ENCODE results near the gene FERMT2. TPM values are rescaled to one million over a fixed set of nuclear protein-coding genes. Genes with fewer than 3 reads are reported as not detected.

FERMT2 gene
- total RNA-seq, 1 donor from 2014 or later, result 82.5 TPM

- H3K9me3 Mint-ChIP-seq, result no peaks in the 10 kb centered on the region
- no peaks in the 10 kb centered on the region for H3K27me3 Mint-ChIP-seq
- TF ChIP-seq, protein P1, sequence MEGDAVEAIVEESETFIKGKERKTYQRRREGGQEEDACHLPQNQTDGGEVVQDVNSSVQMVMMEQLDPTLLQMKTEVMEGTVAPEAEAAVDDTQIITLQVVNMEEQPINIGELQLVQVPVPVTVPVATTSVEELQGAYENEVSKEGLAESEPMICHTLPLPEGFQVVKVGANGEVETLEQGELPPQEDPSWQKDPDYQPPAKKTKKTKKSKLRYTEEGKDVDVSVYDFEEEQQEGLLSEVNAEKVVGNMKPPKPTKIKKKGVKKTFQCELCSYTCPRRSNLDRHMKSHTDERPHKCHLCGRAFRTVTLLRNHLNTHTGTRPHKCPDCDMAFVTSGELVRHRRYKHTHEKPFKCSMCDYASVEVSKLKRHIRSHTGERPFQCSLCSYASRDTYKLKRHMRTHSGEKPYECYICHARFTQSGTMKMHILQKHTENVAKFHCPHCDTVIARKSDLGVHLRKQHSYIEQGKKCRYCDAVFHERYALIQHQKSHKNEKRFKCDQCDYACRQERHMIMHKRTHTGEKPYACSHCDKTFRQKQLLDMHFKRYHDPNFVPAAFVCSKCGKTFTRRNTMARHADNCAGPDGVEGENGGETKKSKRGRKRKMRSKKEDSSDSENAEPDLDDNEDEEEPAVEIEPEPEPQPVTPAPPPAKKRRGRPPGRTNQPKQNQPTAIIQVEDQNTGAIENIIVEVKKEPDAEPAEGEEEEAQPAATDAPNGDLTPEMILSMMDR (conservative IDR thresholded peaks at IDR 0.05), result no peak
- H3K36me3 Mint-ChIP-seq, result no peaks in the 10 kb centered on the region
- no peak overlapping the region for H3K4me3 Mint-ChIP-seq
- DNase-seq (ENCODE audit: extremely low spot score, unreplicated experiment), result no peak
- H3K4me1 Mint-ChIP-seq (ENCODE audit: unreplicated experiment), result peaks cover 16% of the 10 kb centered on the region
- no peak overlapping the region for H3K27ac Mint-ChIP-seq
Measured at GRCh38 chr14:52840877-52841276, 110.0 kb downstream of the FERMT2 start.

GRCh38 chr14:52837451-52837850 is 113.4 kb downstream of the FERMT2 start:
- Mint-ChIP-seq H3K9me3 (no peaks in the 10 kb centered on the region), H3K4me1 (ENCODE audit: unreplicated experiment) (peaks cover 22% of the 10 kb centered on the region), H3K36me3 (no peaks in the 10 kb centered on the region), H3K27ac (no peak overlapping the region), H3K27me3 (peaks cover 3% of the 10 kb centered on the region), H3K4me3 (no peak overlapping the region)
- no peak for DNase-seq (ENCODE audit: extremely low spot score, unreplicated experiment)
- TF ChIP-seq, protein P1 (conservative IDR thresholded peaks at IDR 0.05), result no peak

- no peaks in the 10 kb centered on the region for H3K36me3 Mint-ChIP-seq
- no peaks in the 10 kb centered on the region for H3K9me3 Mint-ChIP-seq
- no peak overlapping the region for H3K27ac Mint-ChIP-seq
- H3K4me1 Mint-ChIP-seq (ENCODE audit: unreplicated experiment), result peaks cover 27% of the 10 kb centered on the region
- TF ChIP-seq, protein P1 (conservative IDR thresholded peaks at IDR 0.05), result no peak
- no peak for DNase-seq (ENCODE audit: extremely low spot score, unreplicated experiment)
- H3K27me3 Mint-ChIP-seq, result peaks cover 3% of the 10 kb centered on the region
- no peak overlapping the region for H3K4me3 Mint-ChIP-seq
Measured at GRCh38 chr14:52836063-52836462, 114.8 kb downstream of the FERMT2 start.

DNA sequence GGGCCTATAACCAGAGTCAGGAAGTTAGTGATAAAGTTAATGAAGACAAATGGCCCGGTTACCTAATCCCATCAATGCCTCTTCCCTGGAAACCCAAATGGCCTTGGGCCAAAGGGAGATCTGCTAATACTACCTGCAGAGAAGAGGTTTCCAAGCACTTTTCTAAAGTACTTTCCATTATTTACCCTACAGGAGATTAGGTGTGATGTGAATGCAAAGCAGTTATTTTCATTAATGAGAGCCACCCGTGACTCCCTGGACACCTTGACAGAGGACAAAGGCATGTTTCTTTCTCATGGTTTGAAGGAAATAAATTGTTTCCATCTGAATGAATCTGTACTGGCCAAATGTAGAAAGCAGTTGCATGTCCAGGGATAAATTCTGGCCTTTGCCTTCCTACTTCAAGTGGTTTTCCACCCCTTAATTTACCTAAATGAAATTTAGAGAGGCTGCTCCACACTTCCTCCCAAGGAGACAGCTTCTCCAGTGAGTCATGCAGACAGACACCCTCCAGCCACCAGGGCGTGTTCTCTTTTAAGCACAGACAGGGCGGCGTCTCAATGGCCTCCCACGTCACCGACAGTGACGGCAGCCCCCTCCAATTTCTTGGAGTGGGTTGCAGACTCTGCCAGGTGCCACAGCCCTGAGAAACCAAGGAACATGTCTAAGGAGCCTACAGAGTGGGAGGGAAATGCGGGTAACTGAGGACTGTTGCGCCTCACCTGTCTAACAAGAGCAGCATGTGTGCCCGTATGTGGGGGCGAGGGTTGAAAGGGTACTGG is 115.5 kb downstream of the FERMT2 start:
- DNase-seq (ENCODE audit: extremely low spot score, unreplicated experiment), result no peak
- H3K9me3 Mint-ChIP-seq, result no peaks in the 10 kb centered on the region
- peak overlapping the region; percentile 87 for H3K27ac Mint-ChIP-seq
- peaks cover 32% of the 10 kb centered on the region for H3K4me1 Mint-ChIP-seq (ENCODE audit: unreplicated experiment)
- peak overlapping the region; percentile 73 for H3K4me3 Mint-ChIP-seq
- TF ChIP-seq, protein P1 (conservative IDR thresholded peaks at IDR 0.05), result no peak
- H3K36me3 Mint-ChIP-seq, result no peaks in the 10 kb centered on the region
- peaks cover 3% of the 10 kb centered on the region for H3K27me3 Mint-ChIP-seq

DNA sequence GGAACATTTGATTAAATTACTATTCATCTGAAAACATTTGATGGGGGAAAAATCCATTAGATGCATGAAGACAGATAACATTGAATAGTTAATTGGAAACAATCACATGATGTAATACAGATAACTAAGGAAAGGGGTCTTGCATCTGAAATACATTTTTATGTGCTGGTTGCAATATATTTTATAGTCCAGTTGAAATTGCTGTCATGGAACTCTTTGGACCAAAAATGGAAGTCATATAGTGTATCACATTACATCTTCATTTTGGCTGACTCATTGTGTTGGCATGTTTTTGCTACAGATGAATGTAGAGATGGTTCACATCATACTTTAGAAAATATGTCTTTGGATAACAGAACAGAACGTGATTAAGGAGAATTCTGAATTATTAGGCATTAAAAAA is 116.4 kb downstream of the FERMT2 start:
- Mint-ChIP-seq H3K4me1 (ENCODE audit: unreplicated experiment) (peaks cover 37% of the 10 kb centered on the region), H3K36me3 (no peaks in the 10 kb centered on the region), H3K27ac (peak overlapping the region; percentile 87), H3K27me3 (peaks cover 5% of the 10 kb centered on the region), H3K9me3 (no peaks in the 10 kb centered on the region), H3K4me3 (peak overlapping the region; percentile 55)
- TF ChIP-seq, protein P1 (conservative IDR thresholded peaks at IDR 0.05), result no peak
- DNase-seq (ENCODE audit: extremely low spot score, unreplicated experiment), result no peak
